HAP-1 (cell line): Measurements from ENCODE around the gene SERINC3.

Source experiments
- DNase-seq, 2 experiments: peaks; one replicate each; pipeline ENCODE4 v3.0.0-alpha.2; 2016 to 2020; ENCODE audit warnings: low spot score in 2 of 2
- H3K27me3 ChIP-seq: fragments of 250-450 bp; sonication (Bioruptor Pico); 2 replicates; pipeline ENCODE4 v1.5.1; 2020; ENCODE audit warnings: low read depth, mild to moderate bottlenecking, moderate library complexity
- H3K36me3 ChIP-seq: fragments of 250-450 bp; sonication (Bioruptor Pico); replicated peaks from 2 replicates; pipeline ENCODE4 v1.5.1; 2020; ENCODE audit warnings: mild to moderate bottlenecking
- H3K4me1 ChIP-seq: fragments of 250-450 bp; sonication (Bioruptor Pico); 2 replicates; pipeline ENCODE4 v1.5.1; 2020; ENCODE audit warnings: mild to moderate bottlenecking
- H3K4me3 ChIP-seq: fragments of 250-450 bp; sonication (Bioruptor Pico); 2 replicates; pipeline ENCODE4 v1.5.1; 2020; ENCODE audit warnings: mild to moderate bottlenecking, moderate library complexity
- H3K9me3 ChIP-seq: fragments of 250-450 bp; sonication (Bioruptor Pico); 2 replicates; pipeline ENCODE4 v1.5.1; 2020; ENCODE audit warnings: mild to moderate bottlenecking, moderate library complexity
- in situ Hi-C: fragments of 300-500 bp; cut with MboI; formaldehyde crosslinking; loops from 3 replicates; pipeline ENCODE4 v1.14.3; 2020; ENCODE audit warnings: low sequenced_read_pairs, inconsistent platforms, mixed read lengths

SERINC3 gene

GRCh38 chr20:44460795-44461141, 61.1 kb downstream of the SERINC3 start:
- H3K4me3 ChIP-seq: no peak overlapping the region

DNA sequence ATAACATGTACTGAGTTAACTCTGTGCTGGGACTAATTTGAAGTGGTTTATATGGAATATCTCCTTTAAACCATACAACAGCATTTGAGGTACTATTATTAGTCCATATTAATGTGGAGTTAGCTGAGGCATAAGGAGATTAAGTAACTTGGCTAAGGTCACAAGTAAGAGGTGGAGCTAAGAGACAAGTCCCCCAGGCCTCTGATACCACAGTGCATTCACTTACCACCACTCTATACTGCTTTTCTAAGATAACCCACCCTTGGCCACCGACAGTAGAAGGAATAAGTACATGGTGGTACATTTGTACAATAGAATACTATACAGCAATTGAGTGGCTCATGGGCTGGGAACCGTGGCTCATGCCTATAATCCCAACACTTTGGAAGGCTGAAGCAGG, 62.6 kb downstream of the SERINC3 start:
- DNase-seq: no peak
- no peaks in the 10 kb centered on the region for H3K9me3 ChIP-seq
- in situ Hi-C loops: no loop called here
- H3K36me3 ChIP-seq: no peaks in the 10 kb centered on the region
- no peaks in the 10 kb centered on the region for H3K4me1 ChIP-seq
- no peak overlapping the region for H3K4me3 ChIP-seq
- H3K27me3 ChIP-seq: no peaks in the 10 kb centered on the region

More at GRCh38 chr20:44460795-44461141, 61.1 kb downstream of the SERINC3 start:
- Histone ChIP-seq H3K9me3 (no peaks in the 10 kb centered on the region), H3K4me1 (no peaks in the 10 kb centered on the region), H3K36me3 (no peaks in the 10 kb centered on the region), H3K27me3 (no peaks in the 10 kb centered on the region)
- in situ Hi-C loops: loop anchor here (10.0 kb wide), 1 partner anchor 246 kb away; the partner anchor contains the start of gene OSER1
- DNase-seq: peak; percentile 25 to 34

DNA sequence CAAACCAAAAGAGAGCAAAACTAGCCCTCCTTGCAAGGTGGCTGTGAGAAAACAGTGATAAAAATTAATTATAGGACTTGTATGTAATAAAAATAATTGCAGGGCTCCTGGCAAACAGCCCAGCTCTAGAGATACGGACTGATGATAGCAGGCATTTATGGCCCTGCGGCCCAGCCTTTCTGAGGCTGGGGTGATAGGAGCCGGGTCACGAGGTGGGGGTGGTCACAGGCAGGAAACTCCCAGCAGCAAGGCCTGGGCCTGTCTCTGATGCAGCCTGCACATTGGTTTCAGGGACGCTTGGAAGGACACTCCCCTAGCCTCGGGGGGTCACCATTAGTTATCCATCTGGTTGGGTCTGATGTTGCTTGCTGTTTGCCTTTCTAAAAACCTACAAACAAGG, 64.9 kb downstream of the SERINC3 start:
- no peaks in the 10 kb centered on the region for H3K27me3 ChIP-seq
- no peak overlapping the region for H3K4me3 ChIP-seq
- no peaks in the 10 kb centered on the region for H3K36me3 ChIP-seq
- no peaks in the 10 kb centered on the region for H3K4me1 ChIP-seq
- in situ Hi-C loops: no loop called here
- DNase-seq: no peak
- no peaks in the 10 kb centered on the region for H3K9me3 ChIP-seq

DNA sequence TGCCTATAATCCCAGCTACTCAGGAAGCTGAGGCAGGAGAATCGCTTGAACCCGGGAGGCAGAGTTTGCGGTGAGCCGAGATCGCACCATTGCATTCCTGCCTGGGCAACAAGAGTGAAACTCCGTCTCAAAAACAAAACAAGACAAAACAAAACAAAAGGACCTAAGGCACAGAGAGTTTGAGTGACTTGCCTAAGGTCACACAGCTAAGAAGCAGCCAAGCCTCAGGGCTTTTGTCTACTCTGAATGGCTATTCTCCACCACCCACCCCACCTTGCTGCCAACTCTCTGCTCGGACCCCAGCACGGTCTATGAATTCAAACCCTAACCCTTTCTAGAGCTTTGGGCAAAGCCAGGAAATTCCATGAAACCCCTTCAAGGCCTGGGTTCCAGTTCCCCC, 65.3 kb downstream of the SERINC3 start:
- DNase-seq: no peak
- H3K4me1 ChIP-seq: no peaks in the 10 kb centered on the region
- H3K27me3 ChIP-seq: no peaks in the 10 kb centered on the region
- no peak overlapping the region for H3K4me3 ChIP-seq
- in situ Hi-C loops: no loop called here
- no peaks in the 10 kb centered on the region for H3K36me3 ChIP-seq
- H3K9me3 ChIP-seq: no peaks in the 10 kb centered on the region

GRCh38 chr20:44455126-44455525, 66.7 kb downstream of the SERINC3 start:
- H3K9me3 ChIP-seq: no peaks in the 10 kb centered on the region
- no peak for DNase-seq
- H3K4me3 ChIP-seq: no peak overlapping the region
- no peaks in the 10 kb centered on the region for H3K36me3 ChIP-seq
- H3K27me3 ChIP-seq: no peaks in the 10 kb centered on the region
- no peaks in the 10 kb centered on the region for H3K4me1 ChIP-seq
- in situ Hi-C loops: no loop called here

DNA sequence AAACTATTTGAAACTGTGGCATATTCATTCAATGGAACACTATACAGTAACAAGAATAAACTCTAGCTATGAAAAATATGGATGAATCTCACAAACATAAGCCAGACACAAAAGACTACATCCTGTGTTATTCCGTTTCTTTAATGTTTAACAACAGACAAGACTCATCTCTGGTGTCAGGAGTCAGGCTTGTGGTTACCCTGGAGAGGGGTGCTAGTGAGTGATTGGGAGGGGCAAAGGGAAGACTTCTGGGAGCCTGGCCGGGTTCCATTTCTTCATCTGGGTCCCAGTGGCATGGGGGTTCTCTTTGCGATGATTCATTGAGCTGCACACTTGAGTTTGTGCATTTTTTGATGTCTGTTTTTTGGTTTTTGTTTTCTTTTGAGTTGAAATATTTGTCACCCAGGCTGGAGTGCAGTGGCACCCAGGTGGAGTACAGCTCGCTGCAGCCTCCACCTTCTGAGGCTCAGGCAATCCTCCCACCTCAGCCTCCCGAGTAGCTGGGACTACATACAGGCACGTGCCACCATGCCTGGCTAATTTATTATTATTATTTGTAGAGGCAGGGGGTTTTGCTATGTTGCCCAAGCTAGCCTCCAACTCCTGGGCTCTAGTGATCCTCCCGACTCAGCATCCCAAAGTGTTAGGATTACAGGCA, 67.4 kb downstream of the SERINC3 start:
- DNase-seq: no peak
- Histone ChIP-seq H3K9me3 (no peaks in the 10 kb centered on the region), H3K36me3 (no peaks in the 10 kb centered on the region), H3K4me3 (no peak overlapping the region), H3K27me3 (no peaks in the 10 kb centered on the region), H3K4me1 (no peaks in the 10 kb centered on the region)
- in situ Hi-C loops: no loop called here

GRCh38 chr20:44450903-44451450, 70.9 kb downstream of the SERINC3 start:
- in situ Hi-C loops: no loop called here
- no peaks in the 10 kb centered on the region for H3K9me3 ChIP-seq
- no peak for DNase-seq
- no peak overlapping the region for H3K4me3 ChIP-seq
- H3K27me3 ChIP-seq: no peaks in the 10 kb centered on the region
- no peaks in the 10 kb centered on the region for H3K4me1 ChIP-seq
- H3K36me3 ChIP-seq: no peaks in the 10 kb centered on the region

GRCh38 chr20:44450281-44450889, 71.5 kb downstream of the SERINC3 start:
- in situ Hi-C loops: no loop called here
- Histone ChIP-seq H3K9me3 (no peaks in the 10 kb centered on the region), H3K36me3 (no peaks in the 10 kb centered on the region), H3K4me3 (no peak overlapping the region), H3K27me3 (no peaks in the 10 kb centered on the region), H3K4me1 (no peaks in the 10 kb centered on the region)
- DNase-seq: no peak

DNA sequence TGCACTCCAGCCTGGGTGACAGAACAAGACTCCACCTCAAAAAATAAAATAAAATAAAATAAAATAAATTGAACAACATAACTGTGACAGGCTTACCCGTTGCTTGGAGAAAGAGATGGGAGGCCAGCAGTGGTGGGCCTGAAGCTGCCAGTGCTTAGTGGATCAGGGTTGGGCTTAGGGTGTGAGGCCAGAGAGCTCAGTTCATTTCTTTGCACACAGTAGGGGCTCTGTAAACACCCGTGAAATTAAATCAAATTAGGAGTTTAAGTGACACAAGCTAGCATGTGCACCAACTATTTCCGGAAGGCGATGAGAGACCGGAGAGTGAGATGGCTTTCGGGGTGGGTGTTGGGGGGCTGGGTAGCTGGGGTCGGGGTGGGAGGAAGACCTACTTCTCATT, 72.0 kb downstream of the SERINC3 start:
- Histone ChIP-seq H3K9me3 (no peaks in the 10 kb centered on the region), H3K36me3 (no peaks in the 10 kb centered on the region), H3K4me1 (no peaks in the 10 kb centered on the region), H3K27me3 (no peaks in the 10 kb centered on the region), H3K4me3 (no peak overlapping the region)
- in situ Hi-C loops: no loop called here
- DNase-seq: no peak

DNA sequence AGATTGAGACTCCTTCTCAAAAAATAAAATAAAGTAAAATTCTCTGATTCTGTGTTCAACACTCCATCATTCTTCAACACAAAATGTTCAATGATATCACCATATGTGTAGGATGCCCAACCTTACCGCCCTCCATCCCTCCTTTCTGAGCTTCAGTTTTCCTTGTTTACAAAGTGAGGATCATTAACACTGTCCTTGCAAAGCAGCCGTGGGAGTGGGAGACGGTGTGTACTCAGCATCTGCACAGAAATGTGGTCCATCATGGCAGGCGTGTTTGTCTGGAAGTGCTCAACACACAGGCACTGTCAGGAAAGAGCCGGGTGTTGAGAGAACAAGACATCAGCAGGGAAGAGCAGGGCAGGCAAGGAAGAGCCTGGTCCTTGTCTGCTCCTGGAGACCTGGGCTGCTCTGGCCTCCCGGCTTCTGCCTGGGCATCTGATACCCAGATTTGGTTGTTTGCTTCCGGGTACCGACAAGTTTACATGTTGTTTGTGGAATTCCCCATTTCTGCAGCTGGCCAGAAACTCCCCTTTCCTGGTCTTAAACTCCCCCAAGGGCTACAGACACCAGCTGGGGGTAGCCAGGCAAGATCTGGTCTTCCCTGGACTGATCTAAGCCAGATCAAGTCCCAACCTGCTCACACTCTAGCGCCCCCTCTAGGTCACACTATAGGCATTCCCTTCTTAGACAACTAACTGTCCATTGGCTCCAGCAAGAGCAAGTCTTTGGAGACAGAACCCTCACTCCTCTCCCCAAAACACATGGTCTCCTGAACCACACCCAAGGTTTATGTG, 72.9 kb downstream of the SERINC3 start:
- Histone ChIP-seq H3K4me3 (no peak overlapping the region), H3K4me1 (no peaks in the 10 kb centered on the region), H3K9me3 (no peaks in the 10 kb centered on the region), H3K27me3 (no peaks in the 10 kb centered on the region), H3K36me3 (no peaks in the 10 kb centered on the region)
- DNase-seq: peak in 1 of 2 experiments; percentile 65
- in situ Hi-C loops: no loop called here

GRCh38 chr20:44447827-44448419, 73.9 kb downstream of the SERINC3 start:
- no peaks in the 10 kb centered on the region for H3K36me3 ChIP-seq
- H3K4me1 ChIP-seq: no peaks in the 10 kb centered on the region
- no peak overlapping the region for H3K4me3 ChIP-seq
- no peak for DNase-seq
- no peaks in the 10 kb centered on the region for H3K9me3 ChIP-seq
- H3K27me3 ChIP-seq: no peaks in the 10 kb centered on the region
- in situ Hi-C loops: no loop called here
